Activated T-helper 1 cell treated with anti-CD3 and anti-CD28 coated beads, Interleukin-2, amount 50 U/mL, for 16 hours (primary cell): ENCODE data around the gene NSG1.

Experiments
- DNase-seq, 2 donors: peaks; one replicate each; pipeline ENCODE4 v3.0.0-alpha.2; 2020; ENCODE audit warnings: low read depth in 1 of 2, low spot score in 1 of 2

NSG1 gene

GRCh38 chr4:4428966-4429875 is 42.3 kb downstream of the NSG1 start:
- DNase-seq = no peak

- DNase-seq = peak in 1 of 2 donors; percentile 19
These were observed 43.7 kb downstream of the NSG1 start for GRCh38 chr4:4430492-4431195.

GRCh38 chr4:4432341-4433125 is 45.6 kb downstream of the NSG1 start:
- no peak for DNase-seq

GRCh38 chr4:4433941-4434340 is 47.0 kb downstream of the NSG1 start:
- no peak for DNase-seq

GRCh38 chr4:4436244-4436823 is 49.4 kb downstream of the NSG1 start:
- DNase-seq = no peak

GRCh38 chr4:4437798-4438470 is 51.0 kb downstream of the NSG1 start:
- no peak for DNase-seq

- DNase-seq = no peak
These were observed 52.0 kb downstream of the NSG1 start for GRCh38 chr4:4438891-4439290.

GRCh38 chr4:4439782-4440181 is 52.9 kb downstream of the NSG1 start:
- DNase-seq = no peak

GRCh38 chr4:4440333-4441061 is 53.6 kb downstream of the NSG1 start:
- DNase-seq = no peak

- no peak for DNase-seq
These were observed 56.9 kb downstream of the NSG1 start for GRCh38 chr4:4443821-4444220.

GRCh38 chr4:4446434-4446833 is 59.5 kb downstream of the NSG1 start:
- DNase-seq = no peak

- no peak for DNase-seq
These were observed 68.4 kb downstream of the NSG1 start for GRCh38 chr4:4455210-4455865.

- DNase-seq = no peak
These were observed 69.4 kb downstream of the NSG1 start for GRCh38 chr4:4456351-4456750.

GRCh38 chr4:4456816-4457578 is 70.1 kb downstream of the NSG1 start:
- no peak for DNase-seq

- no peak for DNase-seq
These were observed 71.1 kb downstream of the NSG1 start for GRCh38 chr4:4457803-4458553.

GRCh38 chr4:4459181-4459580 is 72.3 kb downstream of the NSG1 start:
- no peak for DNase-seq

GRCh38 chr4:4460759-4461158 is 73.9 kb downstream of the NSG1 start:
- DNase-seq = no peak

GRCh38 chr4:4461178-4461577 is 74.3 kb downstream of the NSG1 start:
- DNase-seq = no peak
